Osteocyte (in vitro differentiated cells): ENCODE results near the gene FBLN2. TPM values are rescaled to one million over a fixed set of nuclear protein-coding genes. Genes with fewer than 3 reads are reported as not detected.

Source experiments
- DNase-seq: peaks from one replicate; pipeline ENCODE4 v3.0.0; 2021; ENCODE audit warnings: mixed read lengths; ENCODE audit not compliant: unreplicated experiment; ENCODE audit errors: extremely low spot score
- H3K27ac Mint-ChIP-seq: one replicate; pipeline ENCODE4 v1.8.0; 2021; ENCODE audit warnings: mild to moderate bottlenecking, mixed read lengths; ENCODE audit not compliant: unreplicated experiment
- H3K27me3 Mint-ChIP-seq: one replicate; pipeline ENCODE4 v1.8.0; 2021; ENCODE audit warnings: mixed read lengths; ENCODE audit not compliant: unreplicated experiment
- H3K36me3 Mint-ChIP-seq: one replicate; pipeline ENCODE4 v1.8.0; 2021; ENCODE audit warnings: mixed read lengths; ENCODE audit not compliant: unreplicated experiment
- H3K4me1 Mint-ChIP-seq: one replicate; pipeline ENCODE4 v1.8.0; 2021; ENCODE audit warnings: mixed read lengths; ENCODE audit not compliant: unreplicated experiment
- H3K4me3 Mint-ChIP-seq: one replicate; pipeline ENCODE4 v1.8.0; 2021; ENCODE audit warnings: mild to moderate bottlenecking, moderate library complexity, mixed read lengths; ENCODE audit not compliant: unreplicated experiment
- H3K9me3 Mint-ChIP-seq: one replicate; pipeline ENCODE4 v1.8.0; 2021; ENCODE audit warnings: mixed read lengths; ENCODE audit not compliant: unreplicated experiment
- total RNA-seq: library from RNA; stranded (reverse); gene quantifications from 2 replicates; pipeline ENCODE4 v1.2.1, GENCODE V29; 2021
- TF ChIP-seq, protein P1 (sequence below): fragments of 200-600 bp; sonication (generic); IDR thresholded peaks from 2 replicates; pipeline ENCODE4 v1.5.0; 2021; ENCODE audit warnings: antibody characterized with exemption, mild to moderate bottlenecking, moderate library complexity

FBLN2 gene
- total RNA-seq, 1 donor from 2014 or later: 215 TPM

DNA sequence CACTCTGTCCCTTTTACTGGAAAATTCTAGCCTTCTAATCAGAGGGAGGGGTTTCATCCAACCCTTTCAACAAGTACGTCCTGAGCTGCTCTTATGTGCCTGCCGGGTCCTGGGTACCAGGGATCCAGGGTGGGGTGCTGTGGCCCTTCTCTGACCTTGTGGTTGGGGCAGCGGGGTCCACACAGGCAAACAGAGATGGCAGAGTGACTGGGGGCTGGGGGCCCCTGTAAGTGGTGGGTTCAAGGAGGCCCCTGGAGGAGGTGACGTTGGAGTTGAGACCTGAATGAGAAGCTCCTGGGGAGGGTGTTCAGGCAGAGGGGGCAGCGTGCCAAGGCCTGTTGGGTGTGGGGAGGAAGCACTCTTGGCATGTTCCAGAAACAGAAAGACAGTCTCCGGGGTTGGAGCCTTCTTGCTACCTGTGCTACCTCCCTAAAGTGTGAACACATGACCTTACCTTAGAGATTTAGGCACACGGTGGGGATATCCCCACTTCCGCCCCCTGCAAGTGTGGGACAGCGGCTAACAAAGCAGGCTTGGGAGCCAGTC, 78.1 kb downstream of the FBLN2 start:
- DNase-seq: no peak
- peaks cover 5% of the 10 kb centered on the region for H3K36me3 Mint-ChIP-seq

DNA sequence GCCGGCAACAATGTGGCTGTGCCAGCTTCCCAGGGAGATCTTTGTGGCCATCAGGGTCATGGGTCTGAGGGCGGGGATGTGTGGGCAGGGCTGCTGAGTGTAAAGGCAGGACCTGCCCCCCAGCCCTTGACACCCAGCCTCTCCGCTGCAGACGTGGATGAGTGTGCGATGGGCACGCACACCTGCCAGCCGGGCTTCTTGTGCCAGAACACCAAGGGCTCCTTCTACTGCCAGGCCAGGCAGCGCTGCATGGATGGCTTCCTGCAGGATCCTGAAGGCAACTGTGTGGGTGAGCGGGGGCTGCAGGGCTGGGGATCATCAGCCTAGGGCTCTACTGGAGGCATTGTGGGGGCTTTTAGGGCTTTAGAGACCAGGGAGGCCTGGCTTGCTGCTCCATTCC, 78.8 kb downstream of the FBLN2 start:
- Mint-ChIP-seq H3K27me3 (no peaks in the 10 kb centered on the region), H3K4me3 (no peak overlapping the region), H3K27ac (no peak overlapping the region), H3K4me1 (peaks cover 9% of the 10 kb centered on the region), H3K36me3 (peaks cover 5% of the 10 kb centered on the region), H3K9me3 (no peaks in the 10 kb centered on the region)
- DNase-seq: no peak
- TF ChIP-seq, protein P1, sequence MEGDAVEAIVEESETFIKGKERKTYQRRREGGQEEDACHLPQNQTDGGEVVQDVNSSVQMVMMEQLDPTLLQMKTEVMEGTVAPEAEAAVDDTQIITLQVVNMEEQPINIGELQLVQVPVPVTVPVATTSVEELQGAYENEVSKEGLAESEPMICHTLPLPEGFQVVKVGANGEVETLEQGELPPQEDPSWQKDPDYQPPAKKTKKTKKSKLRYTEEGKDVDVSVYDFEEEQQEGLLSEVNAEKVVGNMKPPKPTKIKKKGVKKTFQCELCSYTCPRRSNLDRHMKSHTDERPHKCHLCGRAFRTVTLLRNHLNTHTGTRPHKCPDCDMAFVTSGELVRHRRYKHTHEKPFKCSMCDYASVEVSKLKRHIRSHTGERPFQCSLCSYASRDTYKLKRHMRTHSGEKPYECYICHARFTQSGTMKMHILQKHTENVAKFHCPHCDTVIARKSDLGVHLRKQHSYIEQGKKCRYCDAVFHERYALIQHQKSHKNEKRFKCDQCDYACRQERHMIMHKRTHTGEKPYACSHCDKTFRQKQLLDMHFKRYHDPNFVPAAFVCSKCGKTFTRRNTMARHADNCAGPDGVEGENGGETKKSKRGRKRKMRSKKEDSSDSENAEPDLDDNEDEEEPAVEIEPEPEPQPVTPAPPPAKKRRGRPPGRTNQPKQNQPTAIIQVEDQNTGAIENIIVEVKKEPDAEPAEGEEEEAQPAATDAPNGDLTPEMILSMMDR: no peak

More for the DNA sequence above, 78.1 kb downstream of the FBLN2 start:
- Mint-ChIP-seq H3K4me1 (peaks cover 12% of the 10 kb centered on the region), H3K27me3 (no peaks in the 10 kb centered on the region), H3K9me3 (no peaks in the 10 kb centered on the region), H3K27ac (no peak overlapping the region), H3K4me3 (no peak overlapping the region)
- TF ChIP-seq, protein P1: no peak

DNA sequence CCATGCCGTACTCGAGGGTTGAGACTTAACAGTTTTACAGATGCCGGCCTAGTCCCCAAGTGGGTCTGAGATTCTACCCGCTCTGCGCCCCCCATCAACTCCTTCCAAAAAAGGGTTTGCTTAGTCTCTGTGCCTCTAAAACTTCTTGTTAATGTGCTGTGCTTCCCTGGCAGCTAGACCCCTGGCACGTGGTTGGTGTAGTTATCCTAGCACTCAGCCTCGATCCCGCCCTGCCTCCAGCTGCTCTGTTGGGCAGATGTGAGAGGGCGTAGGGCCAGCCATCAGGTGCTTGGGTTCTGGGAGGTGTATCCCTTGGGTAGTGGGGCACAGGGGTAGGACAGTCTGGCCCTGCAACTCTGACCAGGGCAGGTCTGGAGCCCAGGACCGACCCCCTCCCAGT, 79.5 kb downstream of the FBLN2 start:
- Mint-ChIP-seq H3K4me1 (peaks cover 1% of the 10 kb centered on the region), H3K4me3 (no peak overlapping the region), H3K27me3 (no peaks in the 10 kb centered on the region), H3K9me3 (no peaks in the 10 kb centered on the region), H3K27ac (no peak overlapping the region), H3K36me3 (peaks cover 5% of the 10 kb centered on the region)
- TF ChIP-seq, protein P1: no peak
- DNase-seq: no peak

DNA sequence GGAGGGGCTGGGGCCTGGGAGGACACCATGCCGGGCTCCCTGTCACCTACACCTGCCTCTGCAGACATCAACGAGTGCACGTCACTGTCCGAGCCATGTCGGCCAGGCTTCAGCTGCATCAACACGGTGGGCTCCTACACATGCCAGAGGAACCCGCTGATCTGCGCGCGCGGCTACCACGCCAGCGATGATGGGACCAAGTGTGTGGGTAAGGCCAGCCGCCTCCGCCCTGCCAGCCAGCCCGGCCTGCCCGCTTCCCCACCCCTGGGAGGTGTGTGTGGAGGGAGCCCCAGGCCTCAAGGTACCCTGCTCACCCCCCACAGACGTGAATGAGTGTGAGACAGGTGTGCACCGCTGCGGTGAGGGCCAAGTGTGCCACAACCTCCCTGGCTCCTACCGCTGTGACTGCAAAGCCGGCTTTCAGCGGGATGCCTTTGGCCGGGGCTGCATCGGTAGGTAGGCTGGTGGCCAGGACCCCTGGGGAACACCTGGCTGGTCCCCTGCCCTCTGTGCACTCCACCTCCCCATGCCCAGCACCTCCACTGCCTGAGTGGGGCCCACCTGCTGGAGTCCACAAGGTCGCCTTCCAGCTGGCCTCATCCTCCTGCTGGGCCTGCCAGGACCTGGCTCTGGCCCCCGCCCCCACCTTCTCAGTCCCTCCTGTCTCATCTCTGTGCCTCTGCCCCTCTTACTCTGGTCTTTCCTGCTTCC, 80.1 kb downstream of the FBLN2 start:
- no peaks in the 10 kb centered on the region for H3K4me1 Mint-ChIP-seq
- H3K27ac Mint-ChIP-seq: no peak overlapping the region
- TF ChIP-seq, protein P1: no peak
- no peak overlapping the region for H3K4me3 Mint-ChIP-seq
- no peaks in the 10 kb centered on the region for H3K9me3 Mint-ChIP-seq
- DNase-seq: no peak
- H3K27me3 Mint-ChIP-seq: no peaks in the 10 kb centered on the region
- peaks cover 5% of the 10 kb centered on the region for H3K36me3 Mint-ChIP-seq

DNA sequence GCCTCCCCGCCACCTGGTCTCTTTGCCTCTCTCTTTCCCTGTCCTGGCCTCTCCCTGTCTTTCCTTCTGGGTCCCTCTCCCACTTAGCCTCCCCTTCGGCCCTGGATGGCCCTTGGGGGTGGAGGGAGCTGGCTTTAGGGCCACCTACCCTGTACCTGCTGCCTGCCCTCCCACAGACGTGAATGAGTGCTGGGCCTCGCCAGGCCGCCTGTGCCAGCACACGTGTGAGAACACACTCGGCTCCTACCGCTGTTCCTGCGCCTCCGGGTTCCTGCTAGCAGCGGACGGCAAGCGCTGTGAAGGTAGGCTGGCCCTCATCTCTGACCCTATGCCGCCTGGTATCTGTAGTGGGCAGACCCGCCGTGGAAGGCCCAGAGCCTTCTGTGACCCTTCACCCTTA, 80.7 kb downstream of the FBLN2 start:
- H3K4me1 Mint-ChIP-seq: no peaks in the 10 kb centered on the region
- TF ChIP-seq, protein P1: no peak
- DNase-seq: no peak
- H3K27ac Mint-ChIP-seq: no peak overlapping the region
- H3K27me3 Mint-ChIP-seq: no peaks in the 10 kb centered on the region
- peaks cover 5% of the 10 kb centered on the region for H3K36me3 Mint-ChIP-seq
- H3K4me3 Mint-ChIP-seq: no peak overlapping the region
- no peaks in the 10 kb centered on the region for H3K9me3 Mint-ChIP-seq
